Left ventricle myocardium superior (tissue), 1 donor: Measurements from ENCODE around the gene COL13A1. TPM values are rescaled to one million over a fixed set of nuclear protein-coding genes. Genes with fewer than 3 reads are reported as not detected.

ENCODE experiments used
- ATAC-seq: fragments of 200-7000 bp; cut with Tn5 transposase; one replicate; pipeline ENCODE4 v1.9.1; 2020; ENCODE audit warnings: mild to moderate bottlenecking, moderate library complexity
- DNase-seq: peaks from one replicate; pipeline ENCODE4 v3.0.0-alpha.2; 2020
- intact Hi-C: fragments of 100-400 bp; cut with micrococcal nuclease; formaldehyde crosslinking; loops from one replicate; pipeline ENCODE4 v1.11.0; 2022
- total RNA-seq: library from RNA; stranded (reverse); fragmentation: NEBNext Ultra II Directional; extraction: Animal tissue kit (Norgen Biotek cat#: 25700); gene quantifications from one replicate; pipeline ENCODE4 v1.2.1, GENCODE V29; 2021
- donor health status: DM: no; HTN: yes; CAD: no; lungs with severe emphysema.

COL13A1 gene
- total RNA-seq, 1 donor from 2014 or later, result 1.0 TPM

- DNase-seq, result no peak
- ATAC-seq, result no peak
- intact Hi-C loops, result no loop called here
These were observed 58.6 kb downstream of the COL13A1 start for GRCh38 chr10:69860271-69860670.

GRCh38 chr10:69861251-69862240, 59.8 kb downstream of the COL13A1 start:
- no peak for DNase-seq
- ATAC-seq, result peak; percentile 48
- intact Hi-C loops, result no loop called here

GRCh38 chr10:69862882-69863530, 61.3 kb downstream of the COL13A1 start:
- DNase-seq, result no peak
- intact Hi-C loops, result no loop called here
- no peak for ATAC-seq

- no peak for DNase-seq
- intact Hi-C loops, result no loop called here
- ATAC-seq, result no peak
These were observed 61.9 kb downstream of the COL13A1 start for GRCh38 chr10:69863580-69863979.

GRCh38 chr10:69864321-69864720, 62.6 kb downstream of the COL13A1 start:
- no peak for DNase-seq
- ATAC-seq, result no peak
- intact Hi-C loops, result no loop called here

- DNase-seq, result no peak
- ATAC-seq, result no peak
- intact Hi-C loops, result no loop called here
These were observed 63.7 kb downstream of the COL13A1 start for GRCh38 chr10:69865450-69865849.

GRCh38 chr10:69866246-69866687, 64.6 kb downstream of the COL13A1 start:
- intact Hi-C loops, result no loop called here
- no peak for DNase-seq
- ATAC-seq, result no peak

GRCh38 chr10:69866688-69867461, 65.2 kb downstream of the COL13A1 start:
- intact Hi-C loops, result no loop called here
- DNase-seq (peak; percentile 51), ATAC-seq (peak; percentile 89)

GRCh38 chr10:69867699-69868558, 66.2 kb downstream of the COL13A1 start:
- DNase-seq (no peak), ATAC-seq (no peak)
- intact Hi-C loops, result no loop called here

- ATAC-seq (no peak), DNase-seq (no peak)
- intact Hi-C loops, result no loop called here
These were observed 67.1 kb downstream of the COL13A1 start for GRCh38 chr10:69868821-69869220.

GRCh38 chr10:69869291-69869961, 67.7 kb downstream of the COL13A1 start:
- ATAC-seq (no peak), DNase-seq (no peak)
- intact Hi-C loops, result no loop called here

- intact Hi-C loops, result no loop called here
- ATAC-seq, result no peak
- DNase-seq, result no peak
These were observed 68.9 kb downstream of the COL13A1 start for GRCh38 chr10:69870591-69870990.

- intact Hi-C loops, result no loop called here
- no peak for DNase-seq
- ATAC-seq, result no peak
These were observed 69.4 kb downstream of the COL13A1 start for GRCh38 chr10:69871074-69871473.

GRCh38 chr10:69872323-69872722, 70.6 kb downstream of the COL13A1 start:
- ATAC-seq (no peak), DNase-seq (no peak)
- intact Hi-C loops, result no loop called here

GRCh38 chr10:69873135-69873639, 71.5 kb downstream of the COL13A1 start:
- intact Hi-C loops, result no loop called here
- ATAC-seq (no peak), DNase-seq (no peak)

GRCh38 chr10:69874449-69874848, 72.7 kb downstream of the COL13A1 start:
- DNase-seq, result no peak
- no peak for ATAC-seq
- intact Hi-C loops, result no loop called here

- no peak for DNase-seq
- no peak for ATAC-seq
These were observed 74.2 kb downstream of the COL13A1 start for GRCh38 chr10:69875856-69876255.

GRCh38 chr10:69876286-69876685, 74.6 kb downstream of the COL13A1 start:
- ATAC-seq (no peak), DNase-seq (no peak)
- intact Hi-C loops, result no loop called here

More at GRCh38 chr10:69875856-69876255, 74.2 kb downstream of the COL13A1 start:
- intact Hi-C loops, result no loop called here
